ENCODE results near the gene LIN28B.

Gene LIN28B

GRCh38 chr6:104956731-104957294 lies at the start of gene LIN28B:
Gene LIN28B, plus strand, starts transcription at chr6:104957107. Its CDS starts 144 bp downstream, at chr6:104957251.
- Histone ChIP-seq H3K27me3 (ENCODE audit: control insufficient read depth in 2 of 2, insufficient read depth in 2 of 2, low read length in 2 of 2) (peaks cover 39% of the 10 kb centered on the region in 2 donors), H3K4me1 (ENCODE audit: control insufficient read depth in 2 of 2, insufficient read depth in 2 of 2, low read length in 2 of 2) (no peaks in the 10 kb centered on the region), H3K9ac (ENCODE audit: low read depth in 1 of 2, low read length in 2 of 2) (no peak within 1 kb of the TSS), H3K36me3 (ENCODE audit: control insufficient read depth in 2 of 2, insufficient read depth in 2 of 2, low read length in 2 of 2) (no peaks in the 10 kb centered on the region), H3K4me3 (ENCODE audit: low read length in 2 of 2) (no peak within 1 kb of the TSS), H3K27ac (ENCODE audit: low read depth in 2 of 2, low read length in 2 of 2) (no peak within 1 kb of the TSS), H3K9me3 (ENCODE audit: control insufficient read depth in 2 of 2, low read length in 2 of 2) (no peaks in the 10 kb centered on the region)

GRCh38 chr6:104908031-104908887 lies 48.6 kb upstream of the LIN28B start:
- Histone ChIP-seq H3K36me3 (ENCODE audit: control insufficient read depth in 2 of 2, insufficient read depth in 2 of 2, low read length in 2 of 2) (no peaks in the 10 kb centered on the region), H3K4me1 (ENCODE audit: control insufficient read depth in 2 of 2, insufficient read depth in 2 of 2, low read length in 2 of 2) (no peaks in the 10 kb centered on the region), H3K27ac (ENCODE audit: low read depth in 2 of 2, low read length in 2 of 2) (no peak overlapping the region), H3K27me3 (ENCODE audit: control insufficient read depth in 2 of 2, insufficient read depth in 2 of 2, low read length in 2 of 2) (no peaks in the 10 kb centered on the region), H3K9me3 (ENCODE audit: control insufficient read depth in 2 of 2, low read length in 2 of 2) (no peaks in the 10 kb centered on the region), H3K4me3 (ENCODE audit: low read length in 2 of 2) (no peak overlapping the region), H3K9ac (ENCODE audit: low read depth in 1 of 2, low read length in 2 of 2) (no peak overlapping the region)

GRCh38 chr6:104908888-104909525 lies 47.9 kb upstream of the LIN28B start:
- Histone ChIP-seq H3K4me3 (ENCODE audit: low read length in 2 of 2) (no peak overlapping the region), H3K27ac (ENCODE audit: low read depth in 2 of 2, low read length in 2 of 2) (no peak overlapping the region), H3K4me1 (ENCODE audit: control insufficient read depth in 2 of 2, insufficient read depth in 2 of 2, low read length in 2 of 2) (no peaks in the 10 kb centered on the region), H3K9ac (ENCODE audit: low read depth in 1 of 2, low read length in 2 of 2) (no peak overlapping the region), H3K27me3 (ENCODE audit: control insufficient read depth in 2 of 2, insufficient read depth in 2 of 2, low read length in 2 of 2) (no peaks in the 10 kb centered on the region), H3K9me3 (ENCODE audit: control insufficient read depth in 2 of 2, low read length in 2 of 2) (no peaks in the 10 kb centered on the region), H3K36me3 (ENCODE audit: control insufficient read depth in 2 of 2, insufficient read depth in 2 of 2, low read length in 2 of 2) (no peaks in the 10 kb centered on the region)

GRCh38 chr6:104921896-104922295 lies 35.0 kb upstream of the LIN28B start:
- no peak overlapping the region for H3K27ac ChIP-seq (ENCODE audit: low read depth in 2 of 2, low read length in 2 of 2)
- no peaks in the 10 kb centered on the region for H3K27me3 ChIP-seq (ENCODE audit: control insufficient read depth in 2 of 2, insufficient read depth in 2 of 2, low read length in 2 of 2)
- H3K4me3 ChIP-seq (ENCODE audit: low read length in 2 of 2) = no peak overlapping the region
- H3K4me1 ChIP-seq (ENCODE audit: control insufficient read depth in 2 of 2, insufficient read depth in 2 of 2, low read length in 2 of 2) = no peaks in the 10 kb centered on the region
- no peaks in the 10 kb centered on the region for H3K36me3 ChIP-seq (ENCODE audit: control insufficient read depth in 2 of 2, insufficient read depth in 2 of 2, low read length in 2 of 2)
- no peaks in the 10 kb centered on the region for H3K9me3 ChIP-seq (ENCODE audit: control insufficient read depth in 2 of 2, low read length in 2 of 2)
- H3K9ac ChIP-seq (ENCODE audit: low read depth in 1 of 2, low read length in 2 of 2) = no peak overlapping the region

GRCh38 chr6:104928141-104928540 lies 28.8 kb upstream of the LIN28B start:
- H3K9ac ChIP-seq (ENCODE audit: low read depth in 1 of 2, low read length in 2 of 2) = no peak overlapping the region
- no peaks in the 10 kb centered on the region for H3K27me3 ChIP-seq (ENCODE audit: control insufficient read depth in 2 of 2, insufficient read depth in 2 of 2, low read length in 2 of 2)
- no peaks in the 10 kb centered on the region for H3K9me3 ChIP-seq (ENCODE audit: control insufficient read depth in 2 of 2, low read length in 2 of 2)
- no peak overlapping the region for H3K27ac ChIP-seq (ENCODE audit: low read depth in 2 of 2, low read length in 2 of 2)
- H3K4me3 ChIP-seq (ENCODE audit: low read length in 2 of 2) = no peak overlapping the region
- H3K36me3 ChIP-seq (ENCODE audit: control insufficient read depth in 2 of 2, insufficient read depth in 2 of 2, low read length in 2 of 2) = no peaks in the 10 kb centered on the region
- H3K4me1 ChIP-seq (ENCODE audit: control insufficient read depth in 2 of 2, insufficient read depth in 2 of 2, low read length in 2 of 2) = no peaks in the 10 kb centered on the region

DNA sequence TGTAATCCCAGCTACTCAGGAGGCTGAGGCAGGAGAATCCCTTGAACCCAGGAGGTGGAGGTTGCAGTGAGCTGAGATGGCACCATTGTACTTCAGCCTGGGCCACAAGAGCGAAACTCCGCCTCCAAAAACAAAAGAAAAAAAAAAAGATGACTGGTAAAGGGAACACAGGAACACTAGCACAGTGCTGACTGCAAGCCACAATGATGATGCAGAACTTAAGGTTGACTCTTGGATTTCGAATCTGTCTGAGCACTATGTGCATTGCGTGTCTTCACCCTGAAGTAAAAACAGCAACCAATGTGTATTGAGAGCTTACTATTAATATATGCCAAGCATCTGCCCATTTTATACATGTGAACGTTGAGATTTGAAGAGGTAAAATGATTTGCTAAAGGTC lies 27.6 kb upstream of the LIN28B start:
- Histone ChIP-seq H3K36me3 (ENCODE audit: control insufficient read depth in 2 of 2, insufficient read depth in 2 of 2, low read length in 2 of 2) (no peaks in the 10 kb centered on the region), H3K27me3 (ENCODE audit: control insufficient read depth in 2 of 2, insufficient read depth in 2 of 2, low read length in 2 of 2) (no peaks in the 10 kb centered on the region), H3K4me1 (ENCODE audit: control insufficient read depth in 2 of 2, insufficient read depth in 2 of 2, low read length in 2 of 2) (no peaks in the 10 kb centered on the region), H3K27ac (ENCODE audit: low read depth in 2 of 2, low read length in 2 of 2) (no peak overlapping the region), H3K9me3 (ENCODE audit: control insufficient read depth in 2 of 2, low read length in 2 of 2) (no peaks in the 10 kb centered on the region), H3K4me3 (ENCODE audit: low read length in 2 of 2) (no peak overlapping the region), H3K9ac (ENCODE audit: low read depth in 1 of 2, low read length in 2 of 2) (no peak overlapping the region)

GRCh38 chr6:104930939-104931338 lies 26.0 kb upstream of the LIN28B start:
- Histone ChIP-seq H3K9ac (ENCODE audit: low read depth in 1 of 2, low read length in 2 of 2) (no peak overlapping the region), H3K9me3 (ENCODE audit: control insufficient read depth in 2 of 2, low read length in 2 of 2) (no peaks in the 10 kb centered on the region)

GRCh38 chr6:104936766-104937535 lies 20.0 kb upstream of the LIN28B start:
- Histone ChIP-seq H3K27me3 (ENCODE audit: control insufficient read depth in 2 of 2, insufficient read depth in 2 of 2, low read length in 2 of 2) (no peaks in the 10 kb centered on the region), H3K36me3 (ENCODE audit: control insufficient read depth in 2 of 2, insufficient read depth in 2 of 2, low read length in 2 of 2) (no peaks in the 10 kb centered on the region), H3K9ac (ENCODE audit: low read depth in 1 of 2, low read length in 2 of 2) (no peak overlapping the region), H3K4me3 (ENCODE audit: low read length in 2 of 2) (no peak overlapping the region), H3K4me1 (ENCODE audit: control insufficient read depth in 2 of 2, insufficient read depth in 2 of 2, low read length in 2 of 2) (no peaks in the 10 kb centered on the region), H3K27ac (ENCODE audit: low read depth in 2 of 2, low read length in 2 of 2) (no peak overlapping the region), H3K9me3 (ENCODE audit: control insufficient read depth in 2 of 2, low read length in 2 of 2) (no peaks in the 10 kb centered on the region)

More at GRCh38 chr6:104930939-104931338, 26.0 kb upstream of the LIN28B start:
- Histone ChIP-seq H3K27ac (ENCODE audit: low read depth in 2 of 2, low read length in 2 of 2) (no peak overlapping the region), H3K36me3 (ENCODE audit: control insufficient read depth in 2 of 2, insufficient read depth in 2 of 2, low read length in 2 of 2) (no peaks in the 10 kb centered on the region), H3K4me1 (ENCODE audit: control insufficient read depth in 2 of 2, insufficient read depth in 2 of 2, low read length in 2 of 2) (no peaks in the 10 kb centered on the region), H3K27me3 (ENCODE audit: control insufficient read depth in 2 of 2, insufficient read depth in 2 of 2, low read length in 2 of 2) (no peaks in the 10 kb centered on the region), H3K4me3 (ENCODE audit: low read length in 2 of 2) (no peak overlapping the region)

- H3K27me3 ChIP-seq (ENCODE audit: control insufficient read depth in 2 of 2, insufficient read depth in 2 of 2, low read length in 2 of 2) = peaks cover 0 to 2% of the 10 kb centered on the region in 2 donors
- H3K27ac ChIP-seq (ENCODE audit: low read depth in 2 of 2, low read length in 2 of 2) = no peak overlapping the region
- no peaks in the 10 kb centered on the region for H3K4me1 ChIP-seq (ENCODE audit: control insufficient read depth in 2 of 2, insufficient read depth in 2 of 2, low read length in 2 of 2)
- H3K4me3 ChIP-seq (ENCODE audit: low read length in 2 of 2) = no peak overlapping the region
- no peak overlapping the region for H3K9ac ChIP-seq (ENCODE audit: low read depth in 1 of 2, low read length in 2 of 2)
- no peaks in the 10 kb centered on the region for H3K9me3 ChIP-seq (ENCODE audit: control insufficient read depth in 2 of 2, low read length in 2 of 2)
- H3K36me3 ChIP-seq (ENCODE audit: control insufficient read depth in 2 of 2, insufficient read depth in 2 of 2, low read length in 2 of 2) = no peaks in the 10 kb centered on the region
Measured at GRCh38 chr6:104940238-104940892, 16.5 kb upstream of the LIN28B start.
